ENCODE data around the gene ADGRF4.
"Not testable (repeated sequence)": the region's sequence is repeated elsewhere in the genome, so short reads cannot be mapped to it uniquely, and the experiment has no call there.

ADGRF4 gene

DNA sequence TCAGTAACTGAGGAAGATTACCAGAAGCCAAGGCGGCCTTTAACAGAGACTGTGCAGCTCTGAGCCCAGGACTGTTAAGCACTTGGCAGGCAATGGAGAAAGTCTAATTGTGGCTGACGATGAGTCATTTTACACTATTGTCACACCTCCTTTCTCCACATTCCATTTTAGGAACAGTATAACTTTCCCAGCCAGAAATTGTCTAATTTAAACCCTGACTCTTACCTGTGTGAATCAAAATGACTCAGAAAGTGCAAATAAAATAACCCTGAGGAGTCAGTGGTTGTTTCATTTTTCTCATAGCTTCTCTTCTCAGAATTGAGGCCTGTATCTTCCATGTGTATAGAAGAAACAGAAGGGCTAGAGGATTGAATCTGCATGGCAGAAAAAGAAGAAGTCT is 43.4 kb downstream of the ADGRF4 start:
- Mint-ChIP-seq H3K4me1 (peaks cover 7% of the 10 kb centered on the region), H3K36me3 (no peaks in the 10 kb centered on the region), H3K27me3 (no peaks in the 10 kb centered on the region), H3K27ac (no peak overlapping the region), H3K4me3 (no peak overlapping the region), H3K9me3 (no peaks in the 10 kb centered on the region)

DNA sequence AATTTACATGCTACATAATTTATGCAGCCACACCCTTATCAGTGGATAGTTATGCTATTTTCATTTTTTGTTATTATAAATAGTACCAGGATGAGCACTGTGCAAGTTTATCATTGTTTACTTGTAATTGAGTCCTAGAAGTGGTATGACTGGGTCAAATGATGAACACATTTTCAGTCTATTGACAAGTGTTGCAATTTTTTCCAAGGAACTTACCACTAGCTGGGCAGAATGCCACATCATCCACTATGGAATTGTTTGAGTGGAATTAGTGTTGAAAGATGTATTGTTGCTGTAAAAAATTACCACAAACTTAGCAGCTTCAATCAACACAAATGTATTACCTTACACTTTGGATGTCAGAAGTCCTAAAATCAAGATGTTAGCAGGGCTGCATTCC is 45.4 kb downstream of the ADGRF4 start:
- peaks cover 7% of the 10 kb centered on the region for H3K4me1 Mint-ChIP-seq
- H3K27ac Mint-ChIP-seq: no peak overlapping the region
- H3K4me3 Mint-ChIP-seq: no peak overlapping the region
- H3K36me3 Mint-ChIP-seq: no peaks in the 10 kb centered on the region
- no peaks in the 10 kb centered on the region for H3K9me3 Mint-ChIP-seq
- no peaks in the 10 kb centered on the region for H3K27me3 Mint-ChIP-seq

- not testable (repeated sequence) for H3K4me3 Mint-ChIP-seq, H3K27ac Mint-ChIP-seq, H3K36me3 Mint-ChIP-seq, H3K9me3 Mint-ChIP-seq, H3K27me3 Mint-ChIP-seq
- H3K4me1 Mint-ChIP-seq: peaks cover 13% of the 10 kb centered on the region
Observed at GRCh38 chr6:47745269-47745668, 46.9 kb downstream of the ADGRF4 start.

- peaks cover 5% of the 10 kb centered on the region for H3K4me1 Mint-ChIP-seq
- H3K9me3 Mint-ChIP-seq: peaks cover 7% of the 10 kb centered on the region
- H3K4me3 Mint-ChIP-seq: no peak overlapping the region
Observed at GRCh38 chr6:47749757-47750156, 51.4 kb downstream of the ADGRF4 start.

DNA sequence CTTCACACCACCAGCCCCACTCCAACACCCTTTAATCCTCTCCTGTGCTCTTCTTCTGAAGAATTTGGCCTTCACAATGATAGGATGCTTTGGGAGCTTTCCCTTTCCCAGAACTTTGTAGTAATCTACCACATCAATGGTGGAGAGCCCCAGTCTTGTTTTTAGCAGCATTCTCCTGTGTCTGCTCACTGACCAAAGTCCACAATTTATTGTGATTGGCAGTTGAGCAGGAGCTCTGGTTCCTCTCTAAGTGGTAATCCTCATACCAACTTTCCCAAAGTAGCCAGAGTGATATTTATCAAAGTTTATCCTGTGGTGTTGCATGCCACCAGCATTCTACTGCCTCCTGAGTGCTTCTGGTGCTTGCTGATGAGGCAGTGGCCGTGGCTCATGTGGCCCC is 54.4 kb downstream of the ADGRF4 start:
- Mint-ChIP-seq H3K27ac (no peak overlapping the region), H3K27me3 (peaks cover 12% of the 10 kb centered on the region), H3K9me3 (peaks cover 7% of the 10 kb centered on the region), H3K4me1 (peaks cover 5% of the 10 kb centered on the region), H3K4me3 (no peak overlapping the region), H3K36me3 (peaks cover 2% of the 10 kb centered on the region)

More at GRCh38 chr6:47749757-47750156, 51.4 kb downstream of the ADGRF4 start:
- Mint-ChIP-seq H3K36me3 (no peaks in the 10 kb centered on the region), H3K27ac (peak overlapping the region; percentile 35), H3K27me3 (peaks cover 8% of the 10 kb centered on the region)

- Mint-ChIP-seq H3K27ac (no peak overlapping the region), H3K36me3 (peaks cover 2% of the 10 kb centered on the region), H3K9me3 (no peaks in the 10 kb centered on the region), H3K4me3 (no peak overlapping the region), H3K4me1 (no peaks in the 10 kb centered on the region), H3K27me3 (peaks cover 11% of the 10 kb centered on the region)
Observed at GRCh38 chr6:47759364-47759763, 61.0 kb downstream of the ADGRF4 start.

DNA sequence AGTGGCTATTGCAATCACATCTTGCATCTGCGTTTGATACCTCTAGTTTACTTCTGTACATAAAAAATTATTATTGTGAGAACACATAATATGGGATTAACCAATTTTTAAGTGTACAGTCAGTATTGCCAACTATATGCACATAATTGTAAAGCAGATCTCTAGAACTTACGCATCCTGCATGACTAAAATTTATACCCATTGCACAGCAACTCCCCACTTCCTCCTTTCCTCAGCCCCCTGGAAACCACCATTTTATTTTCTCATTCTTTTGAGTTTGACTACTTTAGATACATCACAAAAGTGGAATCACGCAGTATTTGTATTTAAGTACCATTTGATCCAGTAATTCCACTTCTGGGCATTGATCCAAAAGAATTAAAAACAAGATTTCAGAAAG is 64.1 kb downstream of the ADGRF4 start:
- H3K36me3 Mint-ChIP-seq: peaks cover 1% of the 10 kb centered on the region
- H3K9me3 Mint-ChIP-seq: no peaks in the 10 kb centered on the region
- no peaks in the 10 kb centered on the region for H3K4me1 Mint-ChIP-seq
- H3K27ac Mint-ChIP-seq: no peak overlapping the region
- no peak overlapping the region for H3K4me3 Mint-ChIP-seq
- H3K27me3 Mint-ChIP-seq: peaks cover 7% of the 10 kb centered on the region

GRCh38 chr6:47766445-47766844 is 68.1 kb downstream of the ADGRF4 start:
- no peaks in the 10 kb centered on the region for H3K9me3 Mint-ChIP-seq
- H3K4me1 Mint-ChIP-seq: no peaks in the 10 kb centered on the region
- H3K36me3 Mint-ChIP-seq: peaks cover 1% of the 10 kb centered on the region
- H3K4me3 Mint-ChIP-seq: no peak overlapping the region
- no peak overlapping the region for H3K27ac Mint-ChIP-seq
- peaks cover 11% of the 10 kb centered on the region for H3K27me3 Mint-ChIP-seq

GRCh38 chr6:47767102-47767501 is 68.7 kb downstream of the ADGRF4 start:
- no peak overlapping the region for H3K27ac Mint-ChIP-seq
- H3K36me3 Mint-ChIP-seq: peaks cover 1% of the 10 kb centered on the region

GRCh38 chr6:47769982-47770381 is 71.6 kb downstream of the ADGRF4 start:
- H3K36me3 Mint-ChIP-seq: peaks cover 1% of the 10 kb centered on the region
- no peak overlapping the region for H3K27ac Mint-ChIP-seq
- H3K9me3 Mint-ChIP-seq: no peaks in the 10 kb centered on the region
- peaks cover 6% of the 10 kb centered on the region for H3K27me3 Mint-ChIP-seq
- H3K4me1 Mint-ChIP-seq: no peaks in the 10 kb centered on the region
- H3K4me3 Mint-ChIP-seq: no peak overlapping the region

More at GRCh38 chr6:47767102-47767501, 68.7 kb downstream of the ADGRF4 start:
- Mint-ChIP-seq H3K4me3 (no peak overlapping the region), H3K9me3 (no peaks in the 10 kb centered on the region), H3K27me3 (peaks cover 11% of the 10 kb centered on the region), H3K4me1 (no peaks in the 10 kb centered on the region)
